Stimulated activated CD8-positive, alpha-beta memory T cell treated with anti-CD3 and anti-CD28 coated beads, Interleukin-7, amount 100 ng/mL, for 1 hour (primary cell): ENCODE data around the gene CEP152.
"Not testable (repeated sequence)": the region's sequence is repeated elsewhere in the genome, so short reads cannot be mapped to it uniquely, and the experiment has no call there.

ENCODE experiments used
- DNase-seq, 2 donors: peaks; one replicate each; pipeline ENCODE4 v3.0.0-alpha.2; 2020; ENCODE audit warnings: low read depth in 2 of 2

CEP152 gene

GRCh38 chr15:48805591-48805990, 5.3 kb downstream of the CEP152 start:
- DNase-seq = no peak

- DNase-seq = no peak
These were observed 7.0 kb downstream of the CEP152 start for GRCh38 chr15:48803877-48804276.

DNA sequence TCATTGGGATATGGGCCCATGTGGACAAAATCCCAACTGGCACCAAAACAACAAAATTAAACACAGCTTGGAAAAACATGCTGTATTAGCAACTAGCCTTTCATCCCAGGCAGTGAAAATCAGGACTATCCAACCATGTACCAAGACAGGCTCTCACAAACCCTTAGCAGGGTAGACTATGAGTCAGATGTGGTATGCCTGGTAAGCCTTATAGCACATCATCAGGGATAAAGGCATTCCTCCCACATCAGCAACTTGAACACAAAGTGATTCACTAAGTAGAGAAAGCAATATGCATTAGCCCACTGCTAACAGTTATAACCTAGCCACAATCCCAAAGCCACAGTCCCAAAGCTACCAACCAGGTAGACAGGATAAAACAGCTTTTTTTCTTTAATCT, 8.0 kb downstream of the CEP152 start:
- DNase-seq = no peak

DNA sequence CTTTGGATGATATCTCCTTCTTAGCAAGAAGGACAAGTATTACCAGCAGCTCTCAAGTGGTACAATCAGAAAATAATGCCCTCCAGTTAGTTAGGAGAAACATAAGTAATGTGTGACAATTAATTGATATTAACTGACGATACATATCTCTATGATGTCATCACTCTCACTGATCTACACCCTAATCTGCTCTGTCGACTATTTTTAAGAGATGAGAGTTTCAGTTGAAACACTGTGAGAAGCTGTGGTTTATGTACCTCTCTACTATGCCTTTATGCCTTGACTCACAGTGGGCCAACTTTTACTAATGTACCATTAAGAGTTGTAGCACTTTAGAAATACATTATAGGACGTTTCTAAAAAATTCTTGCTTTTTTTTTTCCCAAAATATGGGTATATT, 8.6 kb downstream of the CEP152 start:
- no peak for DNase-seq

GRCh38 chr15:48800811-48801455, 9.9 kb downstream of the CEP152 start:
- DNase-seq = no peak

GRCh38 chr15:48800245-48800644, 10.6 kb downstream of the CEP152 start:
- no peak for DNase-seq

DNA sequence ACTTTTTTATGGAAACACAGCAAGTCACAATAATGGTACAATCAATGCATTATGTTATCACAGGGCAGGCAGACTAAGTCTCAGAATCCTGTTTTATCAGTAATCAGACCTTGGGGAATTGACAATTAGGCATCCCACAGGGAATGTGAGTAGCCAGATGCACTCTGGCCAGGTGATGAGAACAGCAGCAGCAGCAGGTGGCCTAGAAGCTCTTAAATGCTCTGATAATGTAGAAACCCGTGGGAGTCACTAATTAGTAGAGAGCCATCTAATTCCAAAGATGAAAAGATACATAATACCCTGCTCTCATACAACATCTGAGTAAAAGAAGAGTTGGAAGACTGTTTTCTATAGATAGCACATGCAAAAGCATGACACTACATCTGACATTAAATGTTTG, 12.6 kb downstream of the CEP152 start:
- DNase-seq = no peak

- no peak for DNase-seq
These were observed 13.9 kb downstream of the CEP152 start for GRCh38 chr15:48796930-48797329.

GRCh38 chr15:48796521-48796920, 14.3 kb downstream of the CEP152 start:
- DNase-seq = no peak

- no peak for DNase-seq
These were observed 15.0 kb downstream of the CEP152 start for GRCh38 chr15:48795901-48796300.

DNA sequence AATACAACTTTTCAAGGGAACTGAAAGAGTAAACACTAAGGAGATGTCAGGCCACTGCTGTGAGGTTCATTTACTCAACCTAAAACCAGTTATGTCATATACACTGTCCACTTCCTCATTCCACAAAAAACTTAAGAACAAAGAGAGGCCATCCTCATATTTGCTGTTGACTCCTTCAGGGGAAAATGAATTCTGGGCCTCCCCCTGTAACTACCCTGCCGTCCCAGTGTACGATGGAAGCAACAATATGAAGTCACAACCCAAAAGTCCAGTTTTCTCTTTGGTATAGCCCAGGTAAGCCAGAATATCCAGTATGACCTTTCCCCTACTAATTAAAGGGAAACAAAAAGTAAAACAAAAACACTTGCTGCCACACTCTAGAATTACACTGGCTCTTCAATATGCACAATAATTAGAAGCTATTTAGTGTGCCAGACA, 16.2 kb downstream of the CEP152 start:
- DNase-seq = no peak

DNA sequence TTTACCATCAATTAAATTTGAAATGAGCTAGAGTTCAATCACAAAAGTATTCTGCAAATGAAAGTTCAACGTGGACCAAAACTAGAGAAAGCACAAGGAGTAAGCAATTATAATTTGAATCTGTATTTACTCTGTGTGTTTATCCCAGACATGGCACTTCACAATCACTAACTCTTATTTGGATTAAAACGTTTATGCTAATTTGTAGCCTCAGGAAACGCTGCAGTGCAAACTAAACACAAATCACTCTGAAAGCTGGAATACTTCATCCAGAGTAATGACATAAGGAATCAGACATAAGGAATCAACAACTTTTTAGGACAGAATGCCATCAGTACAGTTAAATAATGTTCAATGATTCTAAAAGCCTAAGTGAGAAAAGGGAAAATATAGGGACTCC, 18.5 kb downstream of the CEP152 start:
- DNase-seq = no peak

DNA sequence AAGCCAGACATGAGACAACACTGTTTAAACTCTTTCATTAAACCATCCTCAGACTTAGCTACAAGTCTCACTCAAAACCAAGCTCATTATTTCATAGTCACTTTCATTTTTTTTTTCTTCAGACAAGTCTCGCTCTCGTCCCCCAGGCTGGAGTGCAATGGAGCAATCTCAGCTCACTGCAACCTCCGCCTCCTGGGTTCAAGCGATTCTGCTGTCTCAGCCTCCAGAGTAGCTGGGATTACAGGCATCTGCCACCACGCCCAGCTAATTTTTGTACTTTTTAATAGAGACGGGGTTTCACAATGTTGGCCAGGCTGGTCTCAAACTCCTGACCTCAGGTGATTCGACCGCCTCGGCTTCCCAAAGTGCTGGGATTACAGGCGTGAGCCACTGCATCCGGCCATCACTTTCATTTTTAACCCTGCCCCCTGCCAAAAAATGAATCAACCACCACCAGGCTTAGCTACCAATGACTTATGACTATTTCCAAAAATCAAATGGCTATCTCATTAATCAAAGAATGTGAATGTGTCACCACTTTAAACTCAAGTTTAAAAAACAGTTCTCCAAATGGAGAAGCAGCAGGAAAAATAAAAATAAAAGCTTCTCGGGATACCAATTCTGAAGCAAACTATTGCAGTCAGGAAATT, 20.3 kb downstream of the CEP152 start:
- DNase-seq = not testable (repeated sequence)

GRCh38 chr15:48785712-48786111, 25.2 kb downstream of the CEP152 start:
- DNase-seq = no peak

GRCh38 chr15:48785195-48785594, 25.7 kb downstream of the CEP152 start:
- DNase-seq = no peak

GRCh38 chr15:48784756-48785155, 26.1 kb downstream of the CEP152 start:
- DNase-seq = no peak

DNA sequence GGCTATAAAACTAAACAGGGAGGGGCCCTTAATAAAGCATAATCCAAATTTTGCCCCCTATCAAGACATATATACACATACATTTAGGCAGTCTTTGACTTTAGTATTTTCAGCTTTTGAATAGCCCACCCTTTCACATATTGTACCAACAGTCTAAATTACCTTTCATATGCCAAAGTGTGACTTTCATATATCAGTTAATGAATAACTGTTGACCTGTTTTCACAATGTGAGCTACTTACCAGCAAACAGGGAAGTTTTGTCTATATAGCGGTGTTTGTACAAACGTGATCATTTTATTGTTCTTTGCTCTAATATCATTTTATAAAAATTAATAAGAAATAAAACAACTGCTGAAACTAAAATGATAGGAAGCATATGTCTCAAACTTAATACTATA, 28.0 kb downstream of the CEP152 start:
- DNase-seq = no peak

- DNase-seq = no peak
These were observed 29.3 kb downstream of the CEP152 start for GRCh38 chr15:48781481-48782081.

DNA sequence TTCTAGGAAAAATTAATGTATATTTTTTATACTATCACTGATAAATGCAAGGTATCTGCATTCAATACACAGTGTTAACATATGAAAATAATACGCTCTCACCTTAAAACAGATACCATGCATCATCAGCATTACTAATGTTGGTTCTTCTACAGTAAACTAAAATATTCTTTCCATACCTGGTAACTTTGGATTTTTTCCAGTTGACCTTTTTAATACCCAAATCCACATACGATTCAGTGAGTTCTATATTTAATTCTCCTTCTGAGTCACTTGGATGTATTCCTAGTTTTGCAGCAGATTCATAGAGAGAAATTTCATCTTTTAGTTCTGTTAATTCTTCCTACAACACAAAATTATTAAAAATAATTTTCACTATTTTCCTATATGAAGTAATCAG, 29.9 kb downstream of the CEP152 start:
- DNase-seq = no peak

DNA sequence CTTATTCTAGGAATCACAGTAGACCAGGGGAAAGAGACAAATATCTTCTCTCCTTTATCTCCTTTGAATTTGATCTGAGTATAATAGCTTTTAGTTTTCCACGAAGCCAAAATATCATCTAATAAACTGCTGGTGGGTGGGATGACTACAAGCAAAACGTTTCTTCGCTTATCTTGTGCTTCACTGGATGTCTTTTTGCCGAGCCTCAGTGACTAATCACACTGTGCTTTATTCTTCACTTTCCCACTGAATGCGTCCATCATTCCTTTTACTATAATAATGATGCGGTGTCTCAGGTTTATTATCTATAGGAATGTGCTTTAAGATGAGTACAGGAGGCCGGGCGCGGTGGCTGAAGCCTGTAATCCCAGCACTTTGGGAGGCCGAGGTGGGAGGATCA, 32.5 kb downstream of the CEP152 start:
- DNase-seq = no peak

DNA sequence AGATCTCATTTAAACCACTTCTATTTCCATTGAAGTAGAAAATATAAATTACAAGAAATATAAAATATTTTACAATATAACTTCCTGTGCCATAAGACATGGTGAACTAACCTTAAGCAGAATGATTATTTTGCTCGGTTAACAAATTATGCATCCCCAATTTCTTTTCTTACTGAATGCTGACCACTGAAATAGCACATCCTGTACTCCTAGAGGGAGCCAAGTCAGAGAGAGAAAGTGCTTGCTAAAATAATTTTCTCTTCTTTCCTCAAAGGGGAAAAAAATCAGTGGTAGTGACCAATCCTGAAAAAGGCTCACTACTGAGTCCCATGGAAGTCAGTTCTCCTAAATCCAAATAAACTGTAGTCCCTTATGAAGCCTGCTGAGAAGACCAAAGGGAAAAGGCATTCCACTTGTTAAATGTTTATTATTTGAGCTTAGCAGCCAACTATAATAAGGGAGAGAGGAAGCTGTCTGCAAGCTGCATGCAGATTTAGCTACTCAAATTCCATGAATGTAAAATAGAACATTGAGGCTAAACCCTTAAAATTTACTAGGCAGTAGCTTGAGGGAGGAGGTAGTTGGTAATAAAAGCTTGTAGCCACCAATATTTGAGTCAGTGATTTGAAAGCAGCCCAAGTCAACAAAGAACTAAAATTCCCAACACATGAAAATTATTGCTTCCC, 33.1 kb downstream of the CEP152 start:
- DNase-seq = no peak

- DNase-seq = no peak
These were observed 35.3 kb downstream of the CEP152 start for GRCh38 chr15:48775546-48775945.

DNA sequence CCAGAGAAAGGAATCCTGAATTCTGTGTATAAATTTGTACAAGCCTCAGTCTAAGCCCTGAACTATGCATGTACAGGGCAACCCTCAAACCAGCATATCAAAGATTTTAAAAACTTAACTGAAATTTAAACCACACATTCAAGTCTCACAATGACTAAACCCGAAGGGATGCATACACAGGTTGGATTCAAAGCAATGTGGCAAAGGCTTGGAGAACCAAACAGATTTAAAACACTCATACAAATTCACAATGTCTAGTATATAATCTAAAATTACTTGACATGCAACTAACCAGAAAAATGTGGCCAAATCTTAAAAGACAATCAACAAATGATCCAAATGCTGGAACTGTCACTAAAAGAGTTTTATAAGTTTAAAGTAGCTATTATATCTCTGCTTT, 36.4 kb downstream of the CEP152 start:
- DNase-seq = no peak
